Stimulated activated CD4-positive, alpha-beta T cell treated with anti-CD3 and anti-CD28 coated beads, Interleukin-15, amount 100 ng/mL, for 1 hour (primary cell): ENCODE measurements around the gene MESD.
"Not testable (repeated sequence)": the region's sequence is repeated elsewhere in the genome, so short reads cannot be mapped to it uniquely, and the experiment has no call there.

Source experiments
- DNase-seq, 2 donors: peaks; one replicate each; pipeline ENCODE4 v3.0.0-alpha.2; 2020; ENCODE audit warnings: low read depth in 1 of 2, low spot score in 1 of 2

MESD gene

GRCh38 chr15:80966431-80967197 is 23.0 kb downstream of the MESD start:
- no peak for DNase-seq

- DNase-seq: not testable (repeated sequence)
Measured at GRCh38 chr15:80965454-80965853, 24.2 kb downstream of the MESD start.

- no peak for DNase-seq
Measured at GRCh38 chr15:80958818-80959495, 30.7 kb downstream of the MESD start.

- no peak for DNase-seq
Measured at GRCh38 chr15:80957976-80958375, 31.6 kb downstream of the MESD start.

GRCh38 chr15:80957556-80957955 is 32.1 kb downstream of the MESD start:
- no peak for DNase-seq

GRCh38 chr15:80955571-80956452 is 33.8 kb downstream of the MESD start:
- DNase-seq: peak in 1 of 2 donors; percentile 24

GRCh38 chr15:80953953-80954778 is 35.5 kb downstream of the MESD start:
- DNase-seq: no peak

- DNase-seq: no peak
Measured at GRCh38 chr15:80953001-80953952, 36.3 kb downstream of the MESD start.

GRCh38 chr15:80951941-80952340 is 37.7 kb downstream of the MESD start:
- DNase-seq: no peak

- DNase-seq: no peak
Measured at GRCh38 chr15:80950291-80951078, 39.1 kb downstream of the MESD start.

GRCh38 chr15:80949756-80950155 is 39.9 kb downstream of the MESD start:
- DNase-seq: no peak

GRCh38 chr15:80948651-80949292 is 40.8 kb downstream of the MESD start:
- no peak for DNase-seq

GRCh38 chr15:80946576-80946975 is 43.0 kb downstream of the MESD start:
- DNase-seq: no peak

- no peak for DNase-seq
Measured at GRCh38 chr15:80945605-80946004, 44.0 kb downstream of the MESD start.

- DNase-seq: no peak
Measured at GRCh38 chr15:80944818-80945217, 44.8 kb downstream of the MESD start.

- DNase-seq: no peak
Measured at GRCh38 chr15:80942746-80943565, 46.7 kb downstream of the MESD start.

- DNase-seq: no peak
Measured at GRCh38 chr15:80942266-80942665, 47.4 kb downstream of the MESD start.

- no peak for DNase-seq
Measured at GRCh38 chr15:80940851-80941250, 48.8 kb downstream of the MESD start.
